Activated CD4-positive, alpha-beta T cell treated with anti-CD3 and anti-CD28 coated beads, Interleukin-2, amount 10 ng/mL, durations not matched to agents 7 days and 5 days (primary cell): ENCODE data around the gene PTGS1. TPM values are rescaled to one million over a fixed set of nuclear protein-coding genes. Genes with fewer than 3 reads are reported as not detected.
"Not testable (repeated sequence)": the region's sequence is repeated elsewhere in the genome, so short reads cannot be mapped to it uniquely, and the experiment has no call there.

ENCODE experiments used
- CTCF ChIA-PET: fragments of 350-600 bp; sonication (Branson Sonifier 250); formaldehyde crosslinking; loops from one replicate; lab custom pipeline; 2021; ENCODE audit warnings: antibody characterized with exemption; lab: Charles Lee
- POLR2A ChIA-PET: fragments of 350-600 bp; sonication (Branson Sonifier 250); formaldehyde crosslinking; loops from one replicate; lab custom pipeline; 2021; ENCODE audit warnings: antibody characterized with exemption; lab: Charles Lee
- DNase-seq: peaks from one replicate; pipeline ENCODE4 v3.0.0-alpha.2; 2020
- H3K27ac Mint-ChIP-seq: one replicate; pipeline ENCODE4 v1.8.0; 2021; ENCODE audit warnings: mild to moderate bottlenecking, moderate library complexity, mixed read lengths
- H3K27me3 Mint-ChIP-seq: one replicate; pipeline ENCODE4 v1.8.0; 2021; ENCODE audit warnings: mixed read lengths
- H3K36me3 Mint-ChIP-seq: one replicate; pipeline ENCODE4 v1.8.0; 2021; ENCODE audit warnings: low read depth, mixed read lengths
- H3K4me1 Mint-ChIP-seq: one replicate; pipeline ENCODE4 v1.8.0; 2021; ENCODE audit warnings: mixed read lengths
- H3K4me3 Mint-ChIP-seq: one replicate; pipeline ENCODE4 v1.8.0; 2021; ENCODE audit warnings: mild to moderate bottlenecking, moderate library complexity, mixed read lengths
- H3K9me3 Mint-ChIP-seq: one replicate; pipeline ENCODE4 v1.8.0; 2021; ENCODE audit warnings: mixed read lengths
- total RNA-seq, 2 experiments: library from RNA; stranded (reverse); gene quantifications; one replicate each; pipeline ENCODE4 v1.2.3, GENCODE V29; 2021

PTGS1 gene
- total RNA-seq, 2 experiments from 2014 or later, result not detected

DNA sequence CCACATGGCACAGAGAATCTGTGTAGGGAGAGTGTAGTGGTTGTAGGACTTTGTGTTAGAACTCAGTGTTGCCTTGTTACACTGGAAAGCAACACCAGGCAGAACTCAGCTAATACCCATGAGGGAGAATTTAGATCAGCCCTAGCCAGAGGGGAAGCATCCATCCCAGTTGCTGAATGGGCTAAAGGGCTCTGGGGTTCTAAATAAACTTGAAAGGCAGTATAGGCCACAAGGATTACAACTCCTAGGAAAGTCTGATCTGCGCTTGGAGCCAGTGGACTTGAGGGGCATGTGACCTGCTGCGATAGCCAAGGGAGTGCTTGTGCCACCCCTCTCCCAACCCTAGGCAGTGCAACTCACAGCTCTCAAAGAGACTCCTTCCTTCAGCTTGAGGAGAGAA lies 26.9 kb downstream of the PTGS1 start:
- H3K36me3 Mint-ChIP-seq, result no peaks in the 10 kb centered on the region
- POLR2A ChIA-PET, result no interaction called here
- peaks cover 2% of the 10 kb centered on the region for H3K9me3 Mint-ChIP-seq
- no peak overlapping the region for H3K27ac Mint-ChIP-seq
- peaks cover 4% of the 10 kb centered on the region for H3K4me1 Mint-ChIP-seq
- H3K4me3 Mint-ChIP-seq, result no peak overlapping the region
- CTCF ChIA-PET, result no interaction called here
- peaks cover 6% of the 10 kb centered on the region for H3K27me3 Mint-ChIP-seq
- DNase-seq, result no peak

- H3K4me3 Mint-ChIP-seq, result no peak overlapping the region
- H3K27ac Mint-ChIP-seq, result no peak overlapping the region
- H3K4me1 Mint-ChIP-seq, result peaks cover 4% of the 10 kb centered on the region
- peaks cover 6% of the 10 kb centered on the region for H3K27me3 Mint-ChIP-seq
- peaks cover 2% of the 10 kb centered on the region for H3K9me3 Mint-ChIP-seq
- DNase-seq, result no peak
- ChIA-PET CTCF (no interaction called here), POLR2A (no interaction called here)
- H3K36me3 Mint-ChIP-seq, result no peaks in the 10 kb centered on the region
Observed at GRCh38 chr9:122398371-122398924, 27.6 kb downstream of the PTGS1 start.

DNA sequence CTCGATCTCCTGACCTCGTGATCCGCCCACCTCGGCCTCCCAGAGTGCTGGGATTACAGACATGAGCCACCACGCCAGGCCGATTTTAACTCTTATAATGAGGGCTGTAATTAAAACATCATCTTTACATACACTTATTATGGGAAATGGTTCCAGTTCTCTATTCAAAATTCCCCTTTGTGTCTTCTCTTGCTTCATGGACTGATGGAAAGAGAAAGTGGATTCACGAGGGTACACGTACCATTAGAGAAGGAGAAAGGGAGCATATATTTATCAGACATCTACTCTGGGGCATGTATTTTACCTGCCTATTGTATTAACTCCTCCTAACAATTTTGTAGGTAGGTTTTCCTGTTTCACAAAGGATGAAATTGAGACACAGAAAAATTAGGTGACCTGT lies 31.1 kb downstream of the PTGS1 start:
- DNase-seq, result no peak
- Mint-ChIP-seq H3K27me3 (peaks cover 6% of the 10 kb centered on the region), H3K36me3 (no peaks in the 10 kb centered on the region), H3K9me3 (peaks cover 5% of the 10 kb centered on the region), H3K27ac (no peak overlapping the region), H3K4me3 (no peak overlapping the region), H3K4me1 (peaks cover 4% of the 10 kb centered on the region)
- ChIA-PET CTCF (no interaction called here), POLR2A (no interaction called here)

DNA sequence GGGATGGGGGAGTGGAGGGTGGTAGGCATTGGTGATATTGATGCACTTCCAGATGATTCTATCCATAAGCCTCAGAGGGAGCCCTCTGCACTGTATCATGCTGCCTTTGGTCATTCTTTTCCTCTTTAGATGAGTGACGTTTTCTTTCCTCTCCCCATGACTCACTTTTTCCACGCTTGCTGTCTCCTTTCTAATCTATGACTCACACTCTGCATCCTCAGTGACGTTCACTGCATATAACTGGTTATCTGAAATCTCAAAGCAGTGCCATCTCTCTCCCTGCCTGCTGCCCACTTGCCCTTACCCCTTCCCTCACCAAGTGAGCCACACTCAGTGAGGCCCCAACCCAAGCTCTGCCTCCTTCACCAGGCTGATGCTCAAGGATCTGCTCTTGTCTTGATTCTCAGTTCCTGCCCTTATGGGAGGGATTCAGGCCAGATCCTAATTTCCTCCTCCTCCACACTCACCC lies 31.6 kb downstream of the PTGS1 start:
- peak; percentile 29 for DNase-seq
- Mint-ChIP-seq H3K4me3 (no peak overlapping the region), H3K4me1 (peaks cover 4% of the 10 kb centered on the region), H3K27ac (no peak overlapping the region), H3K36me3 (no peaks in the 10 kb centered on the region), H3K27me3 (peaks cover 4% of the 10 kb centered on the region), H3K9me3 (peaks cover 5% of the 10 kb centered on the region)
- ChIA-PET CTCF (no interaction called here), POLR2A (no interaction called here)

DNA sequence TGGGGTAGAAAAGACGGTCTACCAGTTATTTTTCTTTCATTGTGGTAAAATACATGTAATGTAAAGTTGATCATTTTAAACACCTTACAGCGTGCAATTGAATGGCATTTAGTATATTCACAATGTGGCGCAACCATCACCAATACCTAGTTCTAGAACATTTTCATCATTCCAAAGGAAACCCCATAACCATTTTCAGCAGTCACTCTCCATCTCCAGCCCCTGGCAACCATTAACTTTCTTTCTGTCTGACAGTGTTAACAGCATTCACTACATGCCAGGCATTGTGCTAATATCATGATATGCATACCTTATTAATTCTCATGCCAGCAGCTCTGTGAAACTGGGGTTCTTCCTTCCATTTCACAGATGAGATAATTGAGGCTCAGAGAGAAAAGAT lies 32.0 kb downstream of the PTGS1 start:
- no peaks in the 10 kb centered on the region for H3K36me3 Mint-ChIP-seq
- ChIA-PET CTCF (no interaction called here), POLR2A (no interaction called here)
- H3K9me3 Mint-ChIP-seq, result peaks cover 5% of the 10 kb centered on the region
- peaks cover 4% of the 10 kb centered on the region for H3K27me3 Mint-ChIP-seq
- no peak for DNase-seq
- peaks cover 4% of the 10 kb centered on the region for H3K4me1 Mint-ChIP-seq
- H3K27ac Mint-ChIP-seq, result no peak overlapping the region
- H3K4me3 Mint-ChIP-seq, result no peak overlapping the region

GRCh38 chr9:122403381-122404000 lies 32.7 kb downstream of the PTGS1 start:
- peaks cover 5% of the 10 kb centered on the region for H3K9me3 Mint-ChIP-seq

DNA sequence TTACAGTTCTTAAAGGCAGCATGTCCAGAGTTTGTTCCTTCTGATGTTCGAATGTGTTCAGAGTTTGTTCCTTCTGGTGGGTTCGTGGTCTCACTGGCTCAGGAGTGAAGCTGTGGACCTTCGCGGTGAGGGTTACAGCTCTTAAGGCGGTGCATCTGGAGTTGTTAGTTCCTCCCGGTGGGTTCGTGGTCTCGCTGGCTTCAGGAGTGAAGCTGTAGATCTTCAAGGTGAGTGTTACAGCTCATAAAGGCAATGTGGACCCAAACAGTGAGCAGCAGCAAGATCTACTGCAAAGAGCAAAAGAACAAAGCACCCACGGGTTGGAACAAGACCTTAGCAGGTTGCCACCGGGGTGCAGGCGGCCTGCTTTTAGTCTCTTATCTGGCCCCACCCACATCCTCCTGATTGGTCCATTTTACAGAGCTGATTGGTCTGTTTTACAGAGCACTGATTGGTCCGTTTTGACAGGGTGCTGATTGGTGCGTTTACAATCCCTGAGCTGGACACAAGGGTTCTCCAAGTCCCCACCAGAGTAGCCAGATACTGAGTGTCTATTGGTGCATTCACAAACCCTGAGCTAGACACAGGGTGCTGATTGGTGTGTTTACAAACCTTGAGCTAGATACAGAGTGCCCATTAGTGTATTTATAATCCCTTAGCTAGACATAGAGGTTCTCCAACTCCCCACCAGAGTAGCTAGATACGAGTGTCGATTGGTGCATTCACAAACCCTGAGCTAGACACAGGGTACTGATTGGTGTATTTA lies 34.7 kb downstream of the PTGS1 start:
- DNase-seq, POLR2A ChIA-PET, H3K27ac Mint-ChIP-seq, H3K4me1 Mint-ChIP-seq, H3K4me3 Mint-ChIP-seq, H3K27me3 Mint-ChIP-seq, H3K9me3 Mint-ChIP-seq, H3K36me3 Mint-ChIP-seq: not testable (repeated sequence)
- CTCF ChIA-PET, result interaction anchor here (1.6 kb wide), 1 partner anchor 16 kb away, joined by 5 read pairs; no protein-coding TSS in a partner anchor

More at GRCh38 chr9:122403381-122404000, 32.7 kb downstream of the PTGS1 start:
- Mint-ChIP-seq H3K27me3 (peaks cover 4% of the 10 kb centered on the region), H3K36me3 (no peaks in the 10 kb centered on the region), H3K4me3 (no peak overlapping the region), H3K4me1 (peaks cover 4% of the 10 kb centered on the region), H3K27ac (no peak overlapping the region)
- no peak for DNase-seq
- CTCF ChIA-PET, result interaction anchor here (1.6 kb wide), 1 partner anchor 14 kb away, joined by 5 read pairs; no protein-coding TSS in a partner anchor
- POLR2A ChIA-PET, result no interaction called here

- POLR2A ChIA-PET, result no interaction called here
- peaks cover 2% of the 10 kb centered on the region for H3K27me3 Mint-ChIP-seq
- DNase-seq, result no peak
- no peak overlapping the region for H3K4me3 Mint-ChIP-seq
- peaks cover 4% of the 10 kb centered on the region for H3K4me1 Mint-ChIP-seq
- CTCF ChIA-PET, result no interaction called here
- H3K27ac Mint-ChIP-seq, result no peak overlapping the region
- H3K9me3 Mint-ChIP-seq, result peaks cover 3% of the 10 kb centered on the region
- no peaks in the 10 kb centered on the region for H3K36me3 Mint-ChIP-seq
Observed at GRCh38 chr9:122406070-122406890, 35.5 kb downstream of the PTGS1 start.

DNA sequence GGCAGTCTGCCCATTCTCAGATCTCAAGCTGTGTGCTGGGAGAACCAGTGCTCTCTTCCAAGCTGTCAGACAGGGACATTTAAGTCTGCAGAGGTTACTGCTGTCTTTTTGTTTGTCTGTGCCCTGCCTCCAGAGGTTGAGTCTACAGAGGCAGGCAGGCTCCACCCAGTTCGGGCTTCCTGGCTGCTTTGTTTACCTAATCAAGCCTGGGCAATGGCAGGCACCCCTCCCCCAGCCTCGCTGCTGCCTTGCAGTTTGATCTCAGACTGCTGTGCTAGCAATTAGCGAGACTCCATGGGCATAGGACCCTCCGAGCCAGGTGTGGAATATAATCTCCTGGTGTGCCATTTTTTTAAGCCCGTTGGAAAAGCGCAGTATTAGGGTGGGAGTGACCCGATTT lies 43.3 kb downstream of the PTGS1 start:
- CTCF ChIA-PET, DNase-seq, H3K4me3 Mint-ChIP-seq, H3K36me3 Mint-ChIP-seq, H3K27me3 Mint-ChIP-seq, H3K27ac Mint-ChIP-seq, H3K9me3 Mint-ChIP-seq, POLR2A ChIA-PET, H3K4me1 Mint-ChIP-seq: not testable (repeated sequence)

DNA sequence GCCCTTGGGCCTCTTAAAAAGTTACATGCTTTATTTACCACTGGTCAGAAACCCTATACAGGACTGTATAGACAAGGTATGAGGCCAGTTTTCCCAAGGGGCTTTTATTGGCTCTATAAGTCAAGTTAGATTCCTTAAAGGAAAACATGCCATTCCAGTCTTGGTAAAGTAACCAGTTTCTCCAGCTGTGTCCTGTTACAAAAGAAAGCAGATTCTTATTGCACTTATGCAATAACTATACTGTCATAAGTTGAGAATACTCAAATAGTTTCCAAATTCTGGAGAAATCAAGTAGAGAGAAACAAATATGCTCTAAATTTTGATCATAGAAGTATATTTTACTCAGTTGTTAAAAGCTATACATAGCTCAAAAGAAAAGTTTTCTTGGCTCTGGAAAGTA lies 47.2 kb downstream of the PTGS1 start:
- DNase-seq, result no peak
- H3K27ac Mint-ChIP-seq, result no peak overlapping the region
- POLR2A ChIA-PET, result no interaction called here
- no peaks in the 10 kb centered on the region for H3K36me3 Mint-ChIP-seq
- H3K4me3 Mint-ChIP-seq, result no peak overlapping the region
- peaks cover 20% of the 10 kb centered on the region for H3K9me3 Mint-ChIP-seq
- CTCF ChIA-PET, result no interaction called here
- H3K4me1 Mint-ChIP-seq, result no peaks in the 10 kb centered on the region
- peaks cover 10% of the 10 kb centered on the region for H3K27me3 Mint-ChIP-seq

DNA sequence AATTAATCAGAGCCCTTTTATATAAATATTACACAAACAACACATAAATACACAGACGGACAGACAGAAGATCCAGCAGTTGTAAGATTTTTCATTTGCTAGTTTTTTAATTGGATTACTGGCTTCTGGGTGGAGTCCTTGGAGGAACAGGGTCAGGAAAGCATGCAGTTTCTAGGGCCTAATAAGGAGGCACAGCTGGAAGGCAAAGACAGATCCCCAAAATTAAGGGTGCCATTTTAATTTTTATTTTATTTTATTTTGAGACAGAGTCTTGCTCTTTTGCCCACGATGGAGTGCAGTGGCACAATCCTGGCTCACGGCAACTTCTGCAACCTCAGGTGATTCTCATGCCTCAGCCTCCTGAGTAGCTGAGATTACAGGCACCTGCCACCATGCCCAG lies 49.5 kb downstream of the PTGS1 start:
- DNase-seq, result no peak
- Mint-ChIP-seq H3K27ac (no peak overlapping the region), H3K9me3 (peaks cover 20% of the 10 kb centered on the region), H3K4me1 (no peaks in the 10 kb centered on the region), H3K36me3 (no peaks in the 10 kb centered on the region), H3K4me3 (no peak overlapping the region), H3K27me3 (peaks cover 14% of the 10 kb centered on the region)
- POLR2A ChIA-PET, result no interaction called here
- CTCF ChIA-PET, result no interaction called here

- Mint-ChIP-seq H3K36me3 (no peaks in the 10 kb centered on the region), H3K27ac (no peak overlapping the region), H3K9me3 (peaks cover 10% of the 10 kb centered on the region), H3K27me3 (peaks cover 11% of the 10 kb centered on the region), H3K4me3 (no peak overlapping the region), H3K4me1 (no peaks in the 10 kb centered on the region)
- ChIA-PET CTCF (no interaction called here), POLR2A (no interaction called here)
- no peak for DNase-seq
Observed at GRCh38 chr9:122425087-122425486, 54.3 kb downstream of the PTGS1 start.

DNA sequence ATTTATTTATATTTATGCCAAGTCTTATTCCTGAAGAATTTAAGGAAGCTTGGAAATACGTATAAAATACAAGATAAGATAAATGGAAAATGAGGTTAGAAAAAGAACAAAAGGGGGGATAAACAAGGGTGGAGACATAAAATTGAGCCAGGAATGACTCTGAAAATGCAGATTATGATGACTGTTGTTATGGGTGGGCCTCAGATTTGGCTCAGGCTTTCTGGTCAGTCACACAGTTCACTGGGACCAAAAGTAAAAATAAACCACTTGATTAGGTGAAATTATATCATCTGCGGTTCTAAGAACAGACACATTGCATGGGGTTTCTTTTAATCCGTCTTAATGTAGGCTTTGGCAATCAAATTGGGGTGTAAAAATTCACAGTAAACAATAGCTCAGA lies 55.9 kb downstream of the PTGS1 start:
- ChIA-PET POLR2A (no interaction called here), CTCF (no interaction called here)
- no peaks in the 10 kb centered on the region for H3K4me1 Mint-ChIP-seq
- H3K36me3 Mint-ChIP-seq, result no peaks in the 10 kb centered on the region
- no peak overlapping the region for H3K27ac Mint-ChIP-seq
- peaks cover under 1% of the 10 kb centered on the region for H3K9me3 Mint-ChIP-seq
- H3K27me3 Mint-ChIP-seq, result peaks cover 12% of the 10 kb centered on the region
- no peak overlapping the region for H3K4me3 Mint-ChIP-seq
- no peak for DNase-seq
